ENCODE measurements around the gene DLGAP1. TPM values are rescaled to one million over a fixed set of nuclear protein-coding genes. Genes with fewer than 3 reads are reported as not detected.

Gene DLGAP1
- total RNA-seq, 1 donor from 2014 or later, result 0.05 TPM

DNA sequence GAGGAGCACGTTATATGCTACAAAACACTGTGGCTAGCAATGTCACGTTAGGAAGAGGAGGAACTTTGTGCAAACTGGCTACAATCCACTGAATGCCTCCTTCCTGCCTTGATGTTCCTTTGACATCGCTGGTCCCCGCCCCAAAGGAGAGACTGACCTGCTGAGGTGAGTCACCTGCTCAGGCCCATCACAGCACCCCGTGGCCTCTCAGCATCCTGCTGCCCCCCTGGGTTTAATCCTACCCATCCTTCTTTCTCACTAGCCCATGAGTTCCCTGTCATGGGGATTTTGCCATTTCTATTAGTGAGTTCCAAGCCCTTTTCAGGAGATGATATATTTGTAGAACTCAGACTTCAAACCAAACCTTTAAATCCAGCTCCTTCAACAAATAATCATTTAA, 16.2 kb downstream of the DLGAP1 start:
- Mint-ChIP-seq H3K27ac (ENCODE audit: unreplicated experiment) (no peak overlapping the region), H3K27me3 (ENCODE audit: unreplicated experiment) (no peaks in the 10 kb centered on the region), H3K9me3 (ENCODE audit: unreplicated experiment) (no peaks in the 10 kb centered on the region), H3K36me3 (ENCODE audit: unreplicated experiment) (no peaks in the 10 kb centered on the region), H3K4me3 (ENCODE audit: unreplicated experiment) (no peak overlapping the region), H3K4me1 (ENCODE audit: unreplicated experiment) (no peaks in the 10 kb centered on the region)
- DNase-seq (ENCODE audit: extremely low spot score, unreplicated experiment), result no peak
- no peak for TF ChIP-seq CTCF (IDR thresholded peaks at IDR 0.05)

DNA sequence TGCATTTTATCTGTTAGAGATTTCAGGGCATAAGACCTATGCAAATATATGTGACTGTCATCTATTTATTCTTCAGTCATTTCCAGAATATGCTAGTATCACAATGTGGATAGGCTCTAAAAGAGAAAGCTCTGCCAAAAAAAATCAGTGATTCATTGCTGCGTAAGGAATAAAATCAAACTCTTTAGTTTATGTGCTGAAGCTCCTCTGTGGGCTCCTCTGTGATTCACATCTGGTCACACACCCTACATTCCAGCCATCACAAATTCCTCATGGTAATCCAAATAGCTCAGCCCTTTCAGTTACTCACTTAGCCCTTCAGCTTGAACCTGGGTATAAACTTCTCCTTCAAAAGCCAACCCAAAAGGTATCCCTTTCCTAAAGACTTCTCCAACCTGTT, 21.4 kb downstream of the DLGAP1 start:
- H3K36me3 Mint-ChIP-seq (ENCODE audit: unreplicated experiment), result no peaks in the 10 kb centered on the region
- peaks cover 4% of the 10 kb centered on the region for H3K9me3 Mint-ChIP-seq (ENCODE audit: unreplicated experiment)
- DNase-seq (ENCODE audit: extremely low spot score, unreplicated experiment), result no peak
- H3K4me1 Mint-ChIP-seq (ENCODE audit: unreplicated experiment), result no peaks in the 10 kb centered on the region
- H3K27ac Mint-ChIP-seq (ENCODE audit: unreplicated experiment), result no peak overlapping the region
- no peak overlapping the region for H3K4me3 Mint-ChIP-seq (ENCODE audit: unreplicated experiment)
- H3K27me3 Mint-ChIP-seq (ENCODE audit: unreplicated experiment), result no peaks in the 10 kb centered on the region
- TF ChIP-seq CTCF (IDR thresholded peaks at IDR 0.05), result no peak

- Mint-ChIP-seq H3K4me1 (ENCODE audit: unreplicated experiment) (no peaks in the 10 kb centered on the region), H3K27me3 (ENCODE audit: unreplicated experiment) (no peaks in the 10 kb centered on the region), H3K4me3 (ENCODE audit: unreplicated experiment) (no peak overlapping the region), H3K9me3 (ENCODE audit: unreplicated experiment) (peaks cover 4% of the 10 kb centered on the region), H3K27ac (ENCODE audit: unreplicated experiment) (no peak overlapping the region), H3K36me3 (ENCODE audit: unreplicated experiment) (no peaks in the 10 kb centered on the region)
- no peak for DNase-seq (ENCODE audit: extremely low spot score, unreplicated experiment)
- no peak for TF ChIP-seq CTCF (IDR thresholded peaks at IDR 0.05)
Observed at GRCh38 chr18:4430836-4431235, 24.3 kb downstream of the DLGAP1 start.

DNA sequence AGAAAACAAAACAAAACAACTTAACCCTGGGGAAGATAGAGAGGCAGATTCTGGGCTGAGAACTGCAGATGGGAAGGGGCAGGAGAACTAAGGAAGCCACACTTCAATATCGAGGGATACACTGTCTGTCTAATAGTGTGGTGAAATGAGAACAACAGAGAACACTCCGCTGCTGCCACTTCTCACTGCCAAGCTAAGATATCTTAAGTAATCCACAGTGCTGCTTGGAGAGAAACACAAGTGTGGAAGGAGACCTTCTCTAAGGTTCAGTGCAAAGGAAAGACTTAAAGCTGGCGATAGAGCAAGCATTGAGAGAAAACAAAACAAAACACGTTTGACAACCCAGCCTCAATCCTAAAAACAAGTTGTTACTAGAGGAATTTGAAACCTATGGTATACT, 37.4 kb downstream of the DLGAP1 start:
- H3K9me3 Mint-ChIP-seq (ENCODE audit: unreplicated experiment), result peaks cover 18% of the 10 kb centered on the region
- TF ChIP-seq CTCF (IDR thresholded peaks at IDR 0.05), result no peak
- no peak overlapping the region for H3K4me3 Mint-ChIP-seq (ENCODE audit: unreplicated experiment)
- no peak for DNase-seq (ENCODE audit: extremely low spot score, unreplicated experiment)
- no peaks in the 10 kb centered on the region for H3K4me1 Mint-ChIP-seq (ENCODE audit: unreplicated experiment)
- H3K27ac Mint-ChIP-seq (ENCODE audit: unreplicated experiment), result no peak overlapping the region
- H3K36me3 Mint-ChIP-seq (ENCODE audit: unreplicated experiment), result no peaks in the 10 kb centered on the region
- no peaks in the 10 kb centered on the region for H3K27me3 Mint-ChIP-seq (ENCODE audit: unreplicated experiment)

GRCh38 chr18:4416976-4417375, 38.1 kb downstream of the DLGAP1 start:
- no peak overlapping the region for H3K4me3 Mint-ChIP-seq (ENCODE audit: unreplicated experiment)
- H3K27ac Mint-ChIP-seq (ENCODE audit: unreplicated experiment), result no peak overlapping the region
- no peaks in the 10 kb centered on the region for H3K36me3 Mint-ChIP-seq (ENCODE audit: unreplicated experiment)
- no peak for DNase-seq (ENCODE audit: extremely low spot score, unreplicated experiment)
- peaks cover 18% of the 10 kb centered on the region for H3K9me3 Mint-ChIP-seq (ENCODE audit: unreplicated experiment)
- no peaks in the 10 kb centered on the region for H3K27me3 Mint-ChIP-seq (ENCODE audit: unreplicated experiment)
- no peak for TF ChIP-seq CTCF (IDR thresholded peaks at IDR 0.05)
- no peaks in the 10 kb centered on the region for H3K4me1 Mint-ChIP-seq (ENCODE audit: unreplicated experiment)
